ENCODE measurements around the gene DNMBP.
"Not testable (repeated sequence)": the region's sequence is repeated elsewhere in the genome, so short reads cannot be mapped to it uniquely, and the experiment has no call there.

DNMBP gene

GRCh38 chr10:100014071-100014762 lies 4.5 kb upstream of the DNMBP start:
- Histone ChIP-seq H3K27me3 (ENCODE audit: control insufficient read depth, insufficient read depth, low read length) (no peaks in the 10 kb centered on the region), H3K9me3 (ENCODE audit: control insufficient read depth, insufficient read depth, low read length) (no peaks in the 10 kb centered on the region), H3K27ac (ENCODE audit: low read length) (no peak overlapping the region), H3K36me3 (ENCODE audit: control insufficient read depth, insufficient read depth, low read length) (no peaks in the 10 kb centered on the region), H3K4me1 (ENCODE audit: control insufficient read depth, insufficient read depth, low read length) (no peaks in the 10 kb centered on the region), H3K4me3 (ENCODE audit: low read length) (no peak overlapping the region)
- no peak for DNase-seq (ENCODE audit: low read depth, low spot score)
- WGBS (ENCODE audit: insufficient coverage, insufficient read length) = no CpG with 5 or more reads among the region's 5 CpGs

GRCh38 chr10:100013621-100014020 lies 3.9 kb upstream of the DNMBP start:
- Histone ChIP-seq H3K9me3 (ENCODE audit: control insufficient read depth, insufficient read depth, low read length) (no peaks in the 10 kb centered on the region), H3K36me3 (ENCODE audit: control insufficient read depth, insufficient read depth, low read length) (no peaks in the 10 kb centered on the region), H3K27me3 (ENCODE audit: control insufficient read depth, insufficient read depth, low read length) (no peaks in the 10 kb centered on the region), H3K27ac (ENCODE audit: low read length) (no peak overlapping the region), H3K4me1 (ENCODE audit: control insufficient read depth, insufficient read depth, low read length) (no peaks in the 10 kb centered on the region), H3K4me3 (ENCODE audit: low read length) (no peak overlapping the region)
- no CpG with 5 or more reads among the region's 1 CpG for WGBS (ENCODE audit: insufficient coverage, insufficient read length)
- no peak for DNase-seq (ENCODE audit: low read depth, low spot score)

DNA sequence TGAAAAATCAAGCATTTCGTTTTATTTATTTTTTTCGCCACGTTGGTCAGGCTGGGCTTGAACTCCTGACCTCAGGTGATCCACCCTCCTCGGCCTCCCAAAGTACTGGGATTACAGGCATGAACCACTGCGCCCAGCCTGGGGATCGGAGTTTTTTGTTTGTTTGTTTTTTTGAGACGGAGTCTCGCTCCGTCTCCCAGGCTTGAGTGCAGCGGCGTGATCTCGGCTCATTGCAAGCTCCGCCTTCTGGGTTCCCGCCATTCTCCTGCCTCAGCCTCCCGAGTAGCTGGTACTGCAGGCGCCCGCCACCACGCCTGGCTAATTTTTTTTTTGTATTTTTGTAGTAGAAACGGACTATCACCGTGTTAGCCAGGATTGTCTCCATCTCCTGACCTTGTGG lies 2.2 kb upstream of the DNMBP start:
- DNase-seq (ENCODE audit: low read depth, low spot score); H3K27me3 ChIP-seq (ENCODE audit: control insufficient read depth, insufficient read depth, low read length); H3K27ac ChIP-seq (ENCODE audit: low read length); H3K4me1 ChIP-seq (ENCODE audit: control insufficient read depth, insufficient read depth, low read length); H3K9me3 ChIP-seq (ENCODE audit: control insufficient read depth, insufficient read depth, low read length); H3K36me3 ChIP-seq (ENCODE audit: control insufficient read depth, insufficient read depth, low read length); H3K4me3 ChIP-seq (ENCODE audit: low read length): not testable (repeated sequence)
- WGBS (ENCODE audit: insufficient coverage, insufficient read length) = no CpG with 5 or more reads among the region's 20 CpGs

DNA sequence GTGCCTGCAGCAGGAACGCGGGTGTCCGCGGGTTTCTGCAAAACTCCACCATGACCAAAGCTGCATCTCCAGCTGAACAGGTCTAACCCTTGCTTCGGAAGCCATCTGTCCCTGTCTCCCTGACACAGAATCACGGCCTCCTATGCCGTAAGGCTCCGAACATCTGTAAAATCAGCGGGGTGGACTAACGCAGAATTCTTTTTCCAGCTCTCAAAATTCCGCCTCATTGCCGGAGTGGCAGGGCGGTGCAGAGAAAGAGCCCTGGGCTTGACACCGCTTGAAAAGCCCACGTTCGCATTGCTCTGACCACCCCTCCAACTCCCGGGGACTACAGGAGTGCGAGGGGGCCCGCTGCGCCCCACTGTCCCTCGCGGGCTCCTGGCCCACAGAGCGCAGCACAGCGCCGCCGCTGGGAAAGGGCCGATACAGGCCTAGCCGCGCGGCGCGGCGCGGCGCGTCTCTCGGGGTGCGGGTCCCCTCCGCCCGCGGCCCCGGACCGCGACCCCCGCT lies 409 bp downstream of the DNMBP start:
- DNase-seq (ENCODE audit: low read depth, low spot score) = no peak
- Histone ChIP-seq H3K4me1 (ENCODE audit: control insufficient read depth, insufficient read depth, low read length) (peaks cover 2% of the 10 kb centered on the region; the same call in 1 of the 2 replicates), H3K9me3 (ENCODE audit: control insufficient read depth, insufficient read depth, low read length) (no peaks in the 10 kb centered on the region), H3K36me3 (ENCODE audit: control insufficient read depth, insufficient read depth, low read length) (no peaks in the 10 kb centered on the region), H3K27ac (ENCODE audit: low read length) (no peak overlapping the region), H3K27me3 (ENCODE audit: control insufficient read depth, insufficient read depth, low read length) (no peaks in the 10 kb centered on the region), H3K4me3 (ENCODE audit: low read length) (peak overlapping the region; percentile 73; the same call in 1 of the 2 replicates)
- no CpG with 5 or more reads among the region's 45 CpGs for WGBS (ENCODE audit: insufficient coverage, insufficient read length)

- DNase-seq (ENCODE audit: low read depth, low spot score) = no peak
- H3K36me3 ChIP-seq (ENCODE audit: control insufficient read depth, insufficient read depth, low read length) = no peaks in the 10 kb centered on the region
- WGBS (ENCODE audit: insufficient coverage, insufficient read length) = no CpG with 5 or more reads among the region's 9 CpGs
These were observed 952 bp downstream of the DNMBP start for GRCh38 chr10:100008708-100009282.

GRCh38 chr10:100008142-100008522 lies 1.6 kb downstream of the DNMBP start:
- Histone ChIP-seq H3K9me3 (ENCODE audit: control insufficient read depth, insufficient read depth, low read length) (no peaks in the 10 kb centered on the region), H3K4me1 (ENCODE audit: control insufficient read depth, insufficient read depth, low read length) (peaks cover 2% of the 10 kb centered on the region; the same call in 1 of the 2 replicates), H3K4me3 (ENCODE audit: low read length) (no peak overlapping the region), H3K27me3 (ENCODE audit: control insufficient read depth, insufficient read depth, low read length) (no peaks in the 10 kb centered on the region), H3K27ac (ENCODE audit: low read length) (no peak overlapping the region), H3K36me3 (ENCODE audit: control insufficient read depth, insufficient read depth, low read length) (no peaks in the 10 kb centered on the region)
- DNase-seq (ENCODE audit: low read depth, low spot score) = no peak
- WGBS (ENCODE audit: insufficient coverage, insufficient read length) = no CpG with 5 or more reads among the region's 6 CpGs

More at GRCh38 chr10:100008708-100009282, 952 bp downstream of the DNMBP start:
- no peak overlapping the region for H3K27ac ChIP-seq (ENCODE audit: low read length)
- no peaks in the 10 kb centered on the region for H3K9me3 ChIP-seq (ENCODE audit: control insufficient read depth, insufficient read depth, low read length)
- peak overlapping the region; percentile 73; the same call in 1 of the 2 replicates for H3K4me3 ChIP-seq (ENCODE audit: low read length)
- H3K27me3 ChIP-seq (ENCODE audit: control insufficient read depth, insufficient read depth, low read length) = no peaks in the 10 kb centered on the region
- peaks cover 2% of the 10 kb centered on the region; the same call in 1 of the 2 replicates for H3K4me1 ChIP-seq (ENCODE audit: control insufficient read depth, insufficient read depth, low read length)

- Histone ChIP-seq H3K4me1 (ENCODE audit: control insufficient read depth, insufficient read depth, low read length) (peaks cover 2% of the 10 kb centered on the region; the same call in 1 of the 2 replicates), H3K36me3 (ENCODE audit: control insufficient read depth, insufficient read depth, low read length) (no peaks in the 10 kb centered on the region), H3K27ac (ENCODE audit: low read length) (no peak overlapping the region), H3K9me3 (ENCODE audit: control insufficient read depth, insufficient read depth, low read length) (no peaks in the 10 kb centered on the region), H3K4me3 (ENCODE audit: low read length) (no peak overlapping the region), H3K27me3 (ENCODE audit: control insufficient read depth, insufficient read depth, low read length) (no peaks in the 10 kb centered on the region)
- WGBS (ENCODE audit: insufficient coverage, insufficient read length) = no CpG with 5 or more reads among the region's 10 CpGs
- DNase-seq (ENCODE audit: low read depth, low spot score) = no peak
These were observed 2.3 kb downstream of the DNMBP start for GRCh38 chr10:100007231-100008141.

- Histone ChIP-seq H3K9me3 (ENCODE audit: control insufficient read depth, insufficient read depth, low read length) (no peaks in the 10 kb centered on the region), H3K27ac (ENCODE audit: low read length) (no peak overlapping the region), H3K27me3 (ENCODE audit: control insufficient read depth, insufficient read depth, low read length) (no peaks in the 10 kb centered on the region), H3K4me1 (ENCODE audit: control insufficient read depth, insufficient read depth, low read length) (peaks cover 2% of the 10 kb centered on the region; the same call in 1 of the 2 replicates), H3K4me3 (ENCODE audit: low read length) (no peak overlapping the region), H3K36me3 (ENCODE audit: control insufficient read depth, insufficient read depth, low read length) (no peaks in the 10 kb centered on the region)
- DNase-seq (ENCODE audit: low read depth, low spot score) = no peak
- WGBS (ENCODE audit: insufficient coverage, insufficient read length) = no CpG with 5 or more reads among the region's 4 CpGs
These were observed 3.4 kb downstream of the DNMBP start for GRCh38 chr10:100006243-100006886.

- no peaks in the 10 kb centered on the region for H3K9me3 ChIP-seq (ENCODE audit: control insufficient read depth, insufficient read depth, low read length)
- no peak overlapping the region for H3K27ac ChIP-seq (ENCODE audit: low read length)
- no peak overlapping the region for H3K4me3 ChIP-seq (ENCODE audit: low read length)
- no peaks in the 10 kb centered on the region for H3K36me3 ChIP-seq (ENCODE audit: control insufficient read depth, insufficient read depth, low read length)
- no CpG with 5 or more reads among the region's 3 CpGs for WGBS (ENCODE audit: insufficient coverage, insufficient read length)
- no peaks in the 10 kb centered on the region for H3K27me3 ChIP-seq (ENCODE audit: control insufficient read depth, insufficient read depth, low read length)
- no peak for DNase-seq (ENCODE audit: low read depth, low spot score)
- H3K4me1 ChIP-seq (ENCODE audit: control insufficient read depth, insufficient read depth, low read length) = peaks cover 2% of the 10 kb centered on the region; the same call in 1 of the 2 replicates
These were observed 4.8 kb downstream of the DNMBP start for GRCh38 chr10:100004805-100005510.
